ENCODE measurements around the gene MARCO.

DNA sequence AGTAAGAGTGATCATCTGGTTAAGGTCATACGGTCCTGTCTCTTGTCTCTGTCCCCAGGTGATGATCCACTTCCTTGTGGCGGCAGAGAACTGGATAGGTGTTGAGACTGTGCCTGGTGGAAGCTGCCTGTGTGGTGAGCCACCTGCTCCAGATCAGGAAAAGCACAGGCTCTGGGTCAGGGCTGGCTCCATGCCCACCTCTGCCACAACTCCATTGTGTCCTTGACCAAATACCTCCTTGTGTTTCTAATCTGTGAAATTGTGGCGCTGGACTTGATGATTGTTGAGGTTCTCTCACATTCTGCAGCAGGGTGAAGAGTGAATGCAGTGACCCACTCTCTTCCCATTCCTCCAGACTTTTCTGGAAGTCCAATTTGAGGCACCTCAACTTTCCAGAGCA, 48.9 kb upstream of the MARCO start:
- TF ChIP-seq, protein P1, sequence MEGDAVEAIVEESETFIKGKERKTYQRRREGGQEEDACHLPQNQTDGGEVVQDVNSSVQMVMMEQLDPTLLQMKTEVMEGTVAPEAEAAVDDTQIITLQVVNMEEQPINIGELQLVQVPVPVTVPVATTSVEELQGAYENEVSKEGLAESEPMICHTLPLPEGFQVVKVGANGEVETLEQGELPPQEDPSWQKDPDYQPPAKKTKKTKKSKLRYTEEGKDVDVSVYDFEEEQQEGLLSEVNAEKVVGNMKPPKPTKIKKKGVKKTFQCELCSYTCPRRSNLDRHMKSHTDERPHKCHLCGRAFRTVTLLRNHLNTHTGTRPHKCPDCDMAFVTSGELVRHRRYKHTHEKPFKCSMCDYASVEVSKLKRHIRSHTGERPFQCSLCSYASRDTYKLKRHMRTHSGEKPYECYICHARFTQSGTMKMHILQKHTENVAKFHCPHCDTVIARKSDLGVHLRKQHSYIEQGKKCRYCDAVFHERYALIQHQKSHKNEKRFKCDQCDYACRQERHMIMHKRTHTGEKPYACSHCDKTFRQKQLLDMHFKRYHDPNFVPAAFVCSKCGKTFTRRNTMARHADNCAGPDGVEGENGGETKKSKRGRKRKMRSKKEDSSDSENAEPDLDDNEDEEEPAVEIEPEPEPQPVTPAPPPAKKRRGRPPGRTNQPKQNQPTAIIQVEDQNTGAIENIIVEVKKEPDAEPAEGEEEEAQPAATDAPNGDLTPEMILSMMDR (IDR thresholded peaks at IDR 0.05), result no peak
- TF ChIP-seq YY1 (IDR thresholded peaks at IDR 0.05; ENCODE audit: low read depth), result no peak
- TF ChIP-seq TEAD4 (IDR thresholded peaks at IDR 0.05; ENCODE audit: borderline replicate concordance, insufficient read depth), result no peak
- TF ChIP-seq SMC3 (IDR thresholded peaks at IDR 0.05; ENCODE audit: low read depth, low read length), result no peak
- TF ChIP-seq, protein P2, sequence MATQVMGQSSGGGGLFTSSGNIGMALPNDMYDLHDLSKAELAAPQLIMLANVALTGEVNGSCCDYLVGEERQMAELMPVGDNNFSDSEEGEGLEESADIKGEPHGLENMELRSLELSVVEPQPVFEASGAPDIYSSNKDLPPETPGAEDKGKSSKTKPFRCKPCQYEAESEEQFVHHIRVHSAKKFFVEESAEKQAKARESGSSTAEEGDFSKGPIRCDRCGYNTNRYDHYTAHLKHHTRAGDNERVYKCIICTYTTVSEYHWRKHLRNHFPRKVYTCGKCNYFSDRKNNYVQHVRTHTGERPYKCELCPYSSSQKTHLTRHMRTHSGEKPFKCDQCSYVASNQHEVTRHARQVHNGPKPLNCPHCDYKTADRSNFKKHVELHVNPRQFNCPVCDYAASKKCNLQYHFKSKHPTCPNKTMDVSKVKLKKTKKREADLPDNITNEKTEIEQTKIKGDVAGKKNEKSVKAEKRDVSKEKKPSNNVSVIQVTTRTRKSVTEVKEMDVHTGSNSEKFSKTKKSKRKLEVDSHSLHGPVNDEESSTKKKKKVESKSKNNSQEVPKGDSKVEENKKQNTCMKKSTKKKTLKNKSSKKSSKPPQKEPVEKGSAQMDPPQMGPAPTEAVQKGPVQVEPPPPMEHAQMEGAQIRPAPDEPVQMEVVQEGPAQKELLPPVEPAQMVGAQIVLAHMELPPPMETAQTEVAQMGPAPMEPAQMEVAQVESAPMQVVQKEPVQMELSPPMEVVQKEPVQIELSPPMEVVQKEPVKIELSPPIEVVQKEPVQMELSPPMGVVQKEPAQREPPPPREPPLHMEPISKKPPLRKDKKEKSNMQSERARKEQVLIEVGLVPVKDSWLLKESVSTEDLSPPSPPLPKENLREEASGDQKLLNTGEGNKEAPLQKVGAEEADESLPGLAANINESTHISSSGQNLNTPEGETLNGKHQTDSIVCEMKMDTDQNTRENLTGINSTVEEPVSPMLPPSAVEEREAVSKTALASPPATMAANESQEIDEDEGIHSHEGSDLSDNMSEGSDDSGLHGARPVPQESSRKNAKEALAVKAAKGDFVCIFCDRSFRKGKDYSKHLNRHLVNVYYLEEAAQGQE (IDR thresholded peaks at IDR 0.05; ENCODE audit: low read depth, low read length), result no peak
- TF ChIP-seq EZH2phosphoT487 (IDR thresholded peaks at IDR 0.05; ENCODE audit: borderline replicate concordance, low read depth), result no peak
- no peak for TF ChIP-seq GABPA (IDR thresholded peaks at IDR 0.05; ENCODE audit: low read depth)
- no peak for TF ChIP-seq POLR2AphosphoS5 (IDR thresholded peaks at IDR 0.05; ENCODE audit: low read depth, low read length)
- TF ChIP-seq, protein P3, sequence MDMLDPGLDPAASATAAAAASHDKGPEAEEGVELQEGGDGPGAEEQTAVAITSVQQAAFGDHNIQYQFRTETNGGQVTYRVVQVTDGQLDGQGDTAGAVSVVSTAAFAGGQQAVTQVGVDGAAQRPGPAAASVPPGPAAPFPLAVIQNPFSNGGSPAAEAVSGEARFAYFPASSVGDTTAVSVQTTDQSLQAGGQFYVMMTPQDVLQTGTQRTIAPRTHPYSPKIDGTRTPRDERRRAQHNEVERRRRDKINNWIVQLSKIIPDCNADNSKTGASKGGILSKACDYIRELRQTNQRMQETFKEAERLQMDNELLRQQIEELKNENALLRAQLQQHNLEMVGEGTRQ (IDR thresholded peaks at IDR 0.05; ENCODE audit: borderline replicate concordance, low read depth, low read length), result no peak
- TF ChIP-seq, protein P4, sequence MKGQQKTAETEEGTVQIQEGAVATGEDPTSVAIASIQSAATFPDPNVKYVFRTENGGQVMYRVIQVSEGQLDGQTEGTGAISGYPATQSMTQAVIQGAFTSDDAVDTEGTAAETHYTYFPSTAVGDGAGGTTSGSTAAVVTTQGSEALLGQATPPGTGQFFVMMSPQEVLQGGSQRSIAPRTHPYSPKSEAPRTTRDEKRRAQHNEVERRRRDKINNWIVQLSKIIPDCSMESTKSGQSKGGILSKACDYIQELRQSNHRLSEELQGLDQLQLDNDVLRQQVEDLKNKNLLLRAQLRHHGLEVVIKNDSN (IDR thresholded peaks at IDR 0.05; ENCODE audit: borderline replicate concordance, low read depth), result no peak
- TF ChIP-seq SIN3A (IDR thresholded peaks at IDR 0.05; ENCODE audit: borderline replicate concordance, low read depth, low read length), result no peak
- no peak for TF ChIP-seq EP300 (IDR thresholded peaks at IDR 0.05; ENCODE audit: borderline replicate concordance in 1 of 2, low read depth in 1 of 2, low read length in 1 of 2)
- TF ChIP-seq FOXJ3 (CRISPR knock-in tag; IDR thresholded peaks at IDR 0.05), result no peak

Measured in SK-N-SH (cell line).